BJ (cell line): ENCODE measurements around the gene PHF20. TPM values are rescaled to one million over a fixed set of nuclear protein-coding genes. Genes with fewer than 3 reads are reported as not detected.

ENCODE experiments used
- CTCF ChIA-PET: fragments of 350-600 bp; formaldehyde crosslinking; extraction: SDS; loops from one replicate; lab custom pipeline; 2021; ENCODE audit warnings: antibody characterized with exemption, inconsistent platforms; lab: Yijun Ruan, JAX
- POLR2A ChIA-PET: fragments of 300-600 bp; sonication (Branson Sonifier 250); formaldehyde crosslinking; extraction: SDS; loops from one replicate; lab custom pipeline; 2021; ENCODE audit warnings: antibody characterized with exemption; lab: Charles Lee
- DNase-seq: peaks from one replicate; pipeline ENCODE4 v3.0.0-alpha.2; 2011; ENCODE audit warnings: low read depth
- H3K27me3 ChIP-seq: 2 replicates; pipeline ENCODE4 v1.6.0; 2011; ENCODE audit warnings: low read length; ENCODE audit not compliant: control insufficient read depth, insufficient read depth
- H3K36me3 ChIP-seq: 2 replicates; pipeline ENCODE4 v1.5.1; 2011; ENCODE audit warnings: low read length; ENCODE audit not compliant: control insufficient read depth, insufficient read depth
- H3K4me3 ChIP-seq: 2 replicates; pipeline ENCODE4 v1.5.1; 2011; ENCODE audit warnings: low read depth, mild to moderate bottlenecking, control low read depth, low read length
- polyA plus RNA-seq: library from polyadenylated mRNA; depleted of rRNA; stranded (reverse); fragments of >200 nt; gene quantifications from 2 replicates; pipeline ENCODE4 v1.2.3, GENCODE V29; 2011
- TF ChIP-seq, protein P1 (sequence below): IDR thresholded peaks from 2 replicates; pipeline ENCODE4 v1.5.1; 2011; ENCODE audit warnings: low read depth, mild to moderate bottlenecking, control low read depth, inconsistent platforms, low read length, moderate library complexity; ENCODE audit not compliant: insufficient read depth

The PHF20 gene
- polyA plus RNA-seq, 1 experiment: 24.9 TPM

DNA sequence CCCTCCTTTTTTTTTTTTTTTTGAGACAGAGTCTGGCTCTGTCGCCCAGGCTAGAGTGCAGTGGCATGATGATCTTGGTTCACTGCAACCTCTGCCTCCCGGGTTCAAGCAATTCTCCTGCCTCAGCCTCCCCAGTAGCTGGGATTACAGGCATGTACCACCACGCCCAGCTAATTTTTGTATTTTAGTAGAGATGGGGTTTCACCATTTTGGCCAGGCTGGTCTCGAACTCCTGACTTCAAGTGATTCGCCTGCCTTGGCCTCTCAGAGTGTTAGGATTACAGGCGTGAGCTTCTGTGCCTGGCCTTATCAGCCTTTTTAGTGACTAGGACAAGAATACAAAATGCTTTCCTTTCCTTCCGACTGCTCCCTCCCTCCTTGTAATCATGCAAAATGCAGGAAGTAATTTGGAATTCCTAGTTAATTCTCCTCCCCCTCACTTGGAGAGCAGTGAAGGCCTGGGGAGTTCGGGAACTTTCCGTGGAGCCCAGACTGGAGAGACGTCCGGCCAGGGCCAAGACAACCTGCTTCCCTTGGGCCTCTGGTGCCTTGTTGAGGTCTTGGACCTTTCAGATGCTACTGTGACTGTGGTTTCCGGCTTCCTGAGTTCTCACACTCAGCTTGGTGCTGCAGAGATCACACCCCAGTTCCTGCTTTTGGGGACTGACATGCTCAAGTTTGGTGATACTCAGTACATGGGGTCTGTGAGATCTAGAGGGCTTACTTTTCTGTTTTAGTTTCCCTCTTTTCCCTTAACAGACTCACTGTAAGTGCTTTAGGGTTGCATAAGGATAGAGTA lies 3.9 kb upstream of the PHF20 start:
- ChIA-PET POLR2A (interaction anchor here (0.6 to 1.7 kb wide), 2 partner anchors 22 to 26 kb away, joined by 5 to 21 read pairs; partner anchors contain the start of gene RBM39), CTCF (interaction anchor here (0.6 to 1.1 kb wide), 2 partner anchors 9 to 26 kb away, joined by 3 read pairs; partner anchors contain the start of gene RBM39)
- no peak for DNase-seq
- Histone ChIP-seq H3K4me3 (no peak overlapping the region), H3K36me3 (no peaks in the 10 kb centered on the region), H3K27me3 (no peaks in the 10 kb centered on the region)
- TF ChIP-seq, protein P1, sequence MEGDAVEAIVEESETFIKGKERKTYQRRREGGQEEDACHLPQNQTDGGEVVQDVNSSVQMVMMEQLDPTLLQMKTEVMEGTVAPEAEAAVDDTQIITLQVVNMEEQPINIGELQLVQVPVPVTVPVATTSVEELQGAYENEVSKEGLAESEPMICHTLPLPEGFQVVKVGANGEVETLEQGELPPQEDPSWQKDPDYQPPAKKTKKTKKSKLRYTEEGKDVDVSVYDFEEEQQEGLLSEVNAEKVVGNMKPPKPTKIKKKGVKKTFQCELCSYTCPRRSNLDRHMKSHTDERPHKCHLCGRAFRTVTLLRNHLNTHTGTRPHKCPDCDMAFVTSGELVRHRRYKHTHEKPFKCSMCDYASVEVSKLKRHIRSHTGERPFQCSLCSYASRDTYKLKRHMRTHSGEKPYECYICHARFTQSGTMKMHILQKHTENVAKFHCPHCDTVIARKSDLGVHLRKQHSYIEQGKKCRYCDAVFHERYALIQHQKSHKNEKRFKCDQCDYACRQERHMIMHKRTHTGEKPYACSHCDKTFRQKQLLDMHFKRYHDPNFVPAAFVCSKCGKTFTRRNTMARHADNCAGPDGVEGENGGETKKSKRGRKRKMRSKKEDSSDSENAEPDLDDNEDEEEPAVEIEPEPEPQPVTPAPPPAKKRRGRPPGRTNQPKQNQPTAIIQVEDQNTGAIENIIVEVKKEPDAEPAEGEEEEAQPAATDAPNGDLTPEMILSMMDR: no peak

DNA sequence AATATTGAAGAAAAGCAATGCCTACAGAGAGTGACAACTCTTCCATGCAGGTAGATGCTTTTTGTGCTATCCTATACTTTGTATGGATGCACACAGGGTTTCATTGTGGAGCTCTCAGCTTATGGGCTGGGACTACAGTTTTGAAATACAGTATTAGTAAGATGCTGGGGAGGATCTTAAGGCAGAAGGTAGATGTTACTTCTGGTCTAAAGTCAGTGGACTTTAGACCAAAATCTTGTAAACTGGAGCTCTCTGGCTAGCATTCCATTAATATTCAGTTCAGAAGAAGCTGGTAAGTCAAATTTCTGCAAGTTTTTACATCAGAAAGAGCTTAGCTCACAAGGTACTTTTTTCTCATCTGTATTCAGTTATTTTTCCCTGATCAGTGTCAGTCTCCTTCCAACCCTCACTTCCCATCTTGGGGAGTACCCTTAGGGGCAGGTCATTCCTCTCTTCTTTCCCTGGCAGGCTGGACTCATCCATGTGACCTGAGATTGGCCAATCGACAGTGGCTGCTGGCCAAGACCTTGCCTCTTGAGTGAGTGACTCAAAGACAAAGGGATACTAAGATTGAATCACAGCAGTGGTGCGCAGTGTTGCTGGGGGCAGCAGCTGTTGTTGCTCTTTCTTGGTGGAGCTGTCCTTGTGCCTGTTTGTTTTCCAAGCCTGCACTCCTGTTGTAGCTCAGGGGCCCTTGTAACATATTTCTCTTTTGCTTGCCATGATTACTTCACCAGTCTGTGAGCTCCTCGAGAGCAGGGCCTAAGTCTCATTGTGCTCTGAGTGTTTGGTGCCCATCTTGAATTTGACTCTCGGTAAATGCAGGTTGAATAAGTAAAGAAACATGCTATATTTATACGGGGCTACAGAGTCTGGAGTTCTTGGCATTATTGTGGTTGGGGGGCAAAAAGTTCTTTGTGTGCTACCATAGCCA lies 2.8 kb upstream of the PHF20 start:
- Histone ChIP-seq H3K4me3 (no peak overlapping the region), H3K36me3 (no peaks in the 10 kb centered on the region), H3K27me3 (no peaks in the 10 kb centered on the region)
- TF ChIP-seq, protein P1: no peak
- peak; percentile 92 for DNase-seq
- CTCF ChIA-PET: interaction anchor here (1.0 to 1.1 kb wide), 2 partner anchors 10 to 27 kb away, joined by 3 read pairs; partner anchors contain the start of gene RBM39
- POLR2A ChIA-PET: interaction anchor here (0.6 to 1.7 kb wide), 3 partner anchors 23 to 29 kb away, joined by 3 to 21 read pairs (median 5); partner anchors contain the start of gene RBM39

DNA sequence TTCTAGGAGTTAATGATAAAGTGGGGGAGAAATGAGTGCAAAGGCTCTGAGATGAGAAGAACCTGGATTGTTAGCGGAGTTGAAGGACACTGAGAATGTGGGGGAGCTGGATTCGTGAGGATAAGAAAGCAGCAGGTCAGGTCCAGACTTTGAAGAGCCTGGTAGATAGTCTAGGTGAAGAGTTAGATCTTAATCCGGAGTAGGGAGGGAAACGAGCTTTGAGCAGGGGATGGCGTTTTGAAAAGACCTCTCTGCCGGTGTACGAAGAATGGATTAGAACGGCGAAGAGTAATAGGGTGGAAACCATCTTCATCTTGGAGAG lies 487 bp upstream of the PHF20 start:
- ChIA-PET CTCF (interaction anchor here (1.0 to 1.2 kb wide), 2 partner anchors 29 to 113 kb away, joined by 3 to 4 read pairs; partner anchors contain the start of gene RBM39), POLR2A (no interaction called here)
- Histone ChIP-seq H3K27me3 (no peaks in the 10 kb centered on the region), H3K36me3 (no peaks in the 10 kb centered on the region), H3K4me3 (peak overlapping the region; percentile 77; the same call in 1 of the 2 replicates)
- TF ChIP-seq, protein P1: no peak
- no peak for DNase-seq

DNA sequence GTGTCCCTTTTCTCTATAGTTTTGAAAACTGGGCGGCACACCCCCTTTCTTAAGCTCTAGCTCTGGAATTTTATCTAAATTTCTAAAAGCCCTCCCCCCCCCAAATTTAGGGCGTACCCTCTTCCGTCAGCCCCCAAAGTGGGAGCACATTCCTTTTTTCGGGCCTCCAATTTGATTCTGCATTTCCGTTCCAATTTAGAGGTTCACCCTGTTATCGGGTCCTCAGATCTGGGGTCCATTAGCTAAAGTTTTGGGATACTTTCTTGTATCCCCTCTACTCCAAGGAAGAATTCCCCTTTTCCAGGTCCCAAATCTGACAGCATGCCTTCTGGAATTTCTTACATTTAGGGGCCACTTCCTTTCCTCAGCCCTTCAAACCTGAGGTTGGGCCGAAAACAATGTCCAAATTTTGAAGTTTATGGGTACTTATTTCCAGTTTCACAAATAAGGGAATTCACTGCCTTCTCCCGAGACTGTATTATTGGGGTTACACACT lies 796 bp downstream of the PHF20 start:
- no peak for DNase-seq
- ChIA-PET POLR2A (no interaction called here), CTCF (interaction anchor here (1.2 kb wide), 1 partner anchor 8 kb away, joined by 3 read pairs; no protein-coding TSS in a partner anchor)
- no peaks in the 10 kb centered on the region for H3K36me3 ChIP-seq
- H3K27me3 ChIP-seq: no peaks in the 10 kb centered on the region
- peak overlapping the region; percentile 77 for H3K4me3 ChIP-seq
- TF ChIP-seq, protein P1: no peak
